HG03565 (cell line): ENCODE data around the gene PRDM10.
A peak's percentile ranks its signal among the peaks of the same experiment; 100 is the strongest.

ENCODE experiments used
- ATAC-seq: cut with Tn5 transposase; IDR thresholded peaks from one replicate; pipeline ENCODE4 v1.9.1; 2021; ENCODE audit warnings: mild to moderate bottlenecking, moderate library complexity; ENCODE audit not compliant: unreplicated experiment

The PRDM10 gene

DNA sequence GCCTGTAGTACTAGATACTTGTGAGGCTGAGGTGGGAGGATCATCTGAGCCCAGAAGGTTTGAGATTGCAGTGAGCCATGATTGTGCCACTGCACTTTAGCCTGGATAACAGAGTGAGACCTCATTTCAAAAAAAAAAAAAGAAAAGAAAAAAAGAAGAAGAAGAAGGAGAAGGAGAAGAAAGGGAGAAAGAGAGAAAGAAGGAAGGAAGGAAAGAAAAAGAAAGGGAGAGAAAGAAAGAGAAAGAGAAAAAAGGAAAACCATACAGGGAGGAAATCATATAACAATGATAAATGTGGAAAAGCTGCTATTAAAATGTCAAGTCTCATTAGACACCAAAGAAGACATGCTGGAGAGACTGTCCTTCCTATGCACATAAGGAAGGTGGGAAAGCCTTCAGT is 5.7 kb upstream of the PRDM10 start:
- ATAC-seq, result no peak

DNA sequence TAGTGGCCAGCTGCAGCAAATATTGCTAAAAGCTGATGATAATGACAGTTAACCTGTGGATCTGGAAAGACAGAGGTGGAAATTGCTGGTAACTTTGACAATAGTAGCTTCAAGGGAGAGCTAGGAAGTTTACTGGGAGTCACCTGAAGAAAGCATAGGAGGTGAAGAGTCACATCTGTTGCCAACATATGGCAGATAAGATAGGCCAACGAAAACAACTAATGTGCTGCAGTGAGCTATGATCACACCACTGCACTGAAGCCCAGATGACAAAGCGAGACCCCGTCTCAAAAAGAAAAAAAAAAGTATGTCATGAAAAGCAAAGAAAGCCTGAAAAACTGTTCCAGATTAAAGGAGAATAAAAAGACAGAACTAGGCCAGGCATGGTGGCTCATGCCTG is 4.3 kb upstream of the PRDM10 start:
- no peak for ATAC-seq

DNA sequence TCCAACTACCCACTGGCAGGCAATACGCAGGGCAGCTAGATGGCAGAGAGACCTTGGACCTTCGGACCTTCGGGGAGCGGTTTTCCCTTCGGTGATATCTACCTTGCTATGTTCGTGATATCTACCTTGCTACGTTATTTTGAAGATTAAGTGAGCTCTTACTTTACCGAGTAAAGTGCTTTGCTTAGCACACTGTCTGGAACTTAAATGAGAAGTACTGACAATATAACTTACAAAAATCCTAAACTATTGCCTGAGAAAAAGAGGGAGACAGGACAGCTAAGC is 1.0 kb upstream of the PRDM10 start:
- no peak for ATAC-seq

DNA sequence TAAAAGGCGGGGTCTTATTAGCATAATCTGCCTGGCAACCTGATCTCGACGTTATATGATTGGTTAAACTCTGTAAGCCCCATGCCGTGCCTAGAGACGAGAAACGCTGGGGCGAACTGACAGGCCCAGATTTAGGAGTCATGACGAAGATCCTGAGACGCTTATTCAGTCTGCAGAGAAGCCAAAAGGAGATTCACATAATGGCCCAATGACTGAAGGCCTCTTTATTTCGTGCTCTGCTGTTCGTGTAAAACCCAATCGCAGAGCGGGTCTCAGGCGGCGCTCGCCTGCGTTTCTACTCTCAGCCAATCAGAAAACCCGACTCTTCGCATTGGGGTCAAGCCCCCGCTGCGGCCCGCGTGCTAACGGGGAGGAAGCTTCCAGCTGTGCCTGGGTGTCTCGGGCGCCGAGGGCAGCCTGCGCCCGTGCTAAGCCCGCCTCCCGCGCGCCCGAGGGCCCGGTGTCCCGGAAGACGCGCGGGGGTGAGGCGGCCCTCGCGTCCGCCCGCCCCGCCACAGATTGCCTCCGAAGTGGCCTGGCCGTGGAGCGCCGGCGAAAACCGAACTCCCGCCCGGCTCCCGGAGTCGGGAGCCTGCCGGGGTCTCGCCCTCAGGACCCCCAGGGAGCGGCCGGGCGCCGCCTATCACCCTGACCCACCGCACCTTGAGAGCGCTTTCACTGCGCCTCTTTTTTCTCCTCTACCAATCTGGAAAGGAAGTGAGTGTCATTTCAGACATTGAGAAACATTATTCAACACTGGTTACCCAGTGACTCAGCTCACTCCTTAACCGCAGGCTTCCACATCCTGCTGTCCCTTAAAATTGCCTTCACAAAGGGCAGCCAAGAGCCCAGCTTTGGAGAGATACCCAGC is 446 bp upstream of the PRDM10 start:
- peak; percentile 65 for ATAC-seq

DNA sequence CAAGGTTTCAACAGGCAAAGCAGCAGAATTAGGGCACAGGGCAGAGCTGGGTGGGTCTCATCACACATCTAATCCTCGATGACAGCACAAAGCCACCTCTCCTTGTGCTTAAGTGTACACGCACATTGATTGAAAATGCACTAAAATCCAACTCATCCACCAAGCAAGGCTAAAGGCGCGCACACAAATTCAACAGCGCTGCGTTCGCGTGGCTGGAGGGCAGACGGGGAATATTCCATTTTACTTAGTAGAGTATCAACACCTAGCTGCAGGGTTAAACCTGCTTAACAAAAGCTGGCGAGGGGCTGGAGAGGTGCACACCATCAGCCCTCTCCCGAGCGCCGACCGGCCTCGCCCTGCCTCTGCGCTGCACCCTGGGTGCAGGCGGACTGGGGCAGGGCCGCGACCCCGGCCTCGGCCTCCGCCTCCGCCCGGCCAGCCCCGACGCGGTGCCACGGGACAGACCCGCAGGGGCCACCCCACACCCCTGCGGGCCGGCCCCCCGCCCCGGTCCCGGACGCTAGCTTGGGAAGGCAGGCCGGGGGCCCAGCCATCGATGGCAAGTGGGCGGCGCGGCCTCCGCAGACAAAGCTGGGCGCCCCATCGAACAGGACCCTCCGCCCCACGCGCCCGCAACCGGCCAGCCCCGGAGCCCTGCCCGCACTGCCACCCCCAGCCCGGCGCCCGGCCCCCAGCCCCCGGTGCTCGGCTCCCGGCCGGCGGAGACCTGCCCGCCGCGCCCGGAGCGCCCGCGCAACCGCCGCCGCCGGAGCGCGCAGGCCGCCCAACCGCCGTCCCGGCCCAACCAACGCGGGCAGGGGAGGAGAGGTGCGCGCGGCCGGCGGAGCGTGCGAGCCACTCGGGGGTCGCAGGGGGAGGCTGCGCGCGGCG is 929 bp downstream of the PRDM10 start:
- peak; percentile 14 for ATAC-seq

DNA sequence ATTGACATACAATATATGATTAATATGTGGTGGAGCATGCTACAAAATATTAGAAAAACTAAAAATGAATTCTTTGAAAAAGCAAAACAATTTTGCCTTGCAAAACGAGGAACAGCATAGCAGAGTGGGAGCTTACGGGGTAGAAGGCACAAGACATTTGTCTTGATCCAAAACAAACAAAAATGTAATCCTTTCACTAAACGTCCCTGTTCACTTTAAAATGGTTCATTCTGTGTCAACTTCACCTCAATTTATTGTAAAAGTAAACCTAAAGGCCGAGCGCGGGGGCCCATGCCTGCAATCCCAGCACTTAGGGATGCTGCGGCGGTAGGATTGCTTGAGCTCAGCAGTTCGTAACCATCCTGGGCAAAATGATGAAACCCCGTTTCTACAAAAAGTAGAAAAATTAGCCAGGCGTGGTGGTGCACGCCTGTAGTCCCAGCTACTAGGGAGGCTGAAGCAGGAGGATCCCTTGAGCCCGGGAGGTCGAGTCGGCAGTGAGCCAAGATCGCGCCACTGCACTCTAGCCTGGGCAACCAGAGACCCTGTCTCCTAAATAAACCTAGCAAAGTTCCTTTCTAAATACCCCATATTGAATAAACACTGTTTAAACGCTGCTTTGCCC is 2.0 kb downstream of the PRDM10 start:
- ATAC-seq, result no peak

DNA sequence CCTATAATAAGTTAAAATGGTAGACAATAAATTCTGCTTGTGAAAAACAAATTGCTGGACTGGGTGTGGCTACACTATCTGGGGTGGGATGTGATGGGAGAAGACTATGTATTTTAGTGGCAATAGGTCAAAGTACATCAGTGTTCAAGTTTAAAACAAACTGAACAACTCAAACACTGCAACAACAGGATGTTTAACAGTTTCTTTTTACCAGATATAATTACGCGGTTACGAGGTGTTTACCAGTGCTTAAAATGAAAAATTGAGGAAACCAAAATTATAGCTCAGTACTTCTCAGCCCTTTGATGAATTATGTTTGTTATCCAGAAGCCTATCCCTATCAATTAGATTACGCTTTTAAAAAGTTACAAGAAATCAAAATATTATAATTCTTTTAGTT is 3.2 kb downstream of the PRDM10 start:
- ATAC-seq, result no peak

DNA sequence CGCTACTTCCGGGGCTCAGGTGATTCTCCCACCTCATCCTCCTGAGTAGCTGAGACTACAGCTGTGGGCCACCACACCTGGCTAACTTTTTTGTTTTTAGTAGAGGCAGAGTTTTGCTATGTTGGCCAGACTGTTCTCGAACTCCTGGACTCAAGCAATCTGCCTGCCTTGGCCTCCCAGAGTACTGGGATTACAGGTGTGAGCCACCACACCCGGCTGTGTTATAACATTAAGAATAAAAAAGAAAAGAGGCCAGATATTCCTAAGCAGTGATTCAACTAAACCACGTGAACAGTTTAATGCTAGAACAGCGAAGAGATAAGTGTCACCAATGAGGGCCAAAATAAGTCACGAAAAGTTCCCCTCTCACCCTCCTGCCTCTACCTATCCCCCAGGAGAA is 3.7 kb downstream of the PRDM10 start:
- no peak for ATAC-seq

DNA sequence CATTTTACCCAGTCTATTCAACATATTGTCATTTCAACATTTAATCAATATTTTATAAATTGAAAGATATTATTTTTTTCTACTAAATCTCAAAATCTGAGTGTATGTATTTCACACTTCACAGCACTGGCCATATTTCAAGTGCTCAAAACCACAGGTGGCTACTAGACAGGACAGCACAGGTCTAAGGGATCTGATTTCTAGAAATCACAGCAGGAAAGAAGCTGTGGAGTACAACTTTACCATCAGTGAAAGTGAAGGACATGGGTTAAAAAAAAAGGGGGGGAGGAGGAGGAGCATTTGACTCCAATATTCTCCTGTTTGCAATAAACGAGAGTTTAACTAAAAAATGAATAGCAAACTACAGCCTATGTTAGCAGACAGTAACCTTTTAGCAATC is 4.5 kb downstream of the PRDM10 start:
- no peak for ATAC-seq

DNA sequence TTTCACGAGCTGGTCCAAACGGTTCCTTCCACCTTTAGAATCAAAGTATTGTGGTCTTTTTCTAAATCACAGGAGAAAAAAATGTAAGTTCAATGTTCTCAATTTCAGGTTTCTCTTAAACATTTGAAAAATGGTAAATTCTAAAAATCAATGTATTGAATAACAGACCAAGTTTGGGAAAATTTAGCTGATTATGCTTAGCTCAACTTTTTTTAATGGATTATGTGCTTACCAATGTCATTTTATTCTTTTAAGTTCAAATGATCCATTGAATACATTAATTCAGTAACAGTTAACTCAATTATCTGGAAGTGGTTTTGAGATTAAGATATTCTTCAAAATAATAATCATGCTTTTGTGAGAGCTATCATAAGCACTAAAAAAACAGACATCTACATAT is 5.1 kb downstream of the PRDM10 start:
- no peak for ATAC-seq

DNA sequence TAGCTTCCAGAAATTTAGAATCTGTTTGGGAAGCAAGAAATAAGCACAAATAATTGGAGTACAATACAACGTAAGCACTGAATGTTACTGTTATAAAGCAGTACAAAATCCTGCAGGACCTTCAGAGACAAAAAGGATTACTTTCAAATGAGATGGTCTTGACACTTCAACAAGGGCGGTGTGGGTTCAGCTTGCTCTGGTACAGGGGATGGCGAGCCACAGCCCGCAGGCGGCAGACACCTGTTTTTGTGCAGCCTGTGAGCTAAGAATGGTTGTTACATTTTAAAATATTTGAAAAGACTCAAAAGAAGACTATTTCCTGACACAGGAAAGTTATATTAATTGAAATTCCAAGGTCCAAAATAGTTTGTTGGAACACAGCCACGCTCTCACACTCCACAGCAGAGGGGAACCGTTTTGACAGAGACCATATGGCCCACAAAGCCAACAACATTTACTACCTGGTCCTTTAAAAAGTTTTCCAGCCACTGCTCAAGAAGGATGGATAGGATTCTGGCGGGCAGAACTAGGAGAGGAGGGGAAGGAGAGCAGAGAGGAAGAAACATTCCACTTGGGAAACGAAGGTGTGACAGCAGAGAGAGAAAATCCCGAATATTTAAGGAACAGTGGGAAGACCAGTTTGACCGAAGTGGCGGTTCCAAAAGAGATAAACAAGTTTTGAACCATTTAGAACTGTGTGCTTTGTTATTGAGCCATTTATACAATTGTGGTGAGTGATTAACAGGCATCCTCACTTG is 6.3 kb downstream of the PRDM10 start:
- ATAC-seq, result no peak

DNA sequence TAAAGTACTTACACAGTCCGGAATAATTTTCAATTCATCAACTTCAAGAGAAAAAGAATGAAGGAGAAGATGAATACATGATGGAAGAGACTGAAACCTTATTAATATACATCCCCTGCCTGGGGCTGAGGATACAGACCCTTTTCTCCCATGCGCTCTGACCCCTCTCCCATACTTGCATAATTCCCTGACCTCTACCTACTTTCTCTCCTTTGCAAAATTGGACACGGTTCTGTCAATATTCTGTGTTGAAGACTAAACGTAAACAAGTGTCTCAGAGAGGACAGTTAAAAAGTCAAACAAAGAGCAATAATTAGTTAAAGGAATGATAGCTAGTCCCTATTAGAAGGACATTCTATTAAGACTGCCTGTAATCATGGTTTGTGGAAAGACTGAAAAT is 7.5 kb downstream of the PRDM10 start:
- no peak for ATAC-seq

DNA sequence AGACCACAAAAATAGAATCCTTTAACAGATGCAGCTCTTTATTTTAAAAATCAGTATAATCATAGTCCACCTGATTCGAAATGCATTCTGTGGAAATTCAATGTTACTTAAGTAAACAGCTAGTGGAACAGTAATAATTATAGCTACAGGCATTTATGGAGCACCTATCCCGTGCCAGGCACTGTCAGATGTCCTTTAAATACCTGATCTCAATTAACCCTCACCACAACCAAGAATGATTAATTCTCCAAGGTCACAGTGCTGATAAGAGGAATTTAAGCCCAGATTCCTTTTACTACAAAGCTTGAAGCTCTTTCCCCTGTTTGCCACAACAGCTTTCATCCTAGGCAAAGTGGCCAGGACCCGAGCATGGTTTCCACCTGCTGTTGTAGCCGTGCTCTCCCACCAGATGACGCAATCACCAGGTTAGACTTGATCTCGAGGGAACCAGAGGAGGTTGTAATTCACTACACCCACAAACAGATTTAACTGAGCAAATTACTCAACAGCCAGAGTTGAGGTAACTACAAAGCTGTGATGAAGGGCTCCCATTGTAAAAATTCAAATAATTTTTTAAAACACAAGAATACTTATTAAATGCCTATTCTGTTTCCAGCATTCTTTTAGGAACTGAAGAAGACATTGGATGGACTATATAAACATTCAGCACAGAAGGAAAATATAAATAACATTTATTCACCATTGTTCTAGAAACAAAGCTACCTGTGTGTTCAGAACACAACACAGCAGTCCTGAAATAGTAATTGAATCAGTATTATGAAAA is 10.3 kb downstream of the PRDM10 start:
- no peak for ATAC-seq

DNA sequence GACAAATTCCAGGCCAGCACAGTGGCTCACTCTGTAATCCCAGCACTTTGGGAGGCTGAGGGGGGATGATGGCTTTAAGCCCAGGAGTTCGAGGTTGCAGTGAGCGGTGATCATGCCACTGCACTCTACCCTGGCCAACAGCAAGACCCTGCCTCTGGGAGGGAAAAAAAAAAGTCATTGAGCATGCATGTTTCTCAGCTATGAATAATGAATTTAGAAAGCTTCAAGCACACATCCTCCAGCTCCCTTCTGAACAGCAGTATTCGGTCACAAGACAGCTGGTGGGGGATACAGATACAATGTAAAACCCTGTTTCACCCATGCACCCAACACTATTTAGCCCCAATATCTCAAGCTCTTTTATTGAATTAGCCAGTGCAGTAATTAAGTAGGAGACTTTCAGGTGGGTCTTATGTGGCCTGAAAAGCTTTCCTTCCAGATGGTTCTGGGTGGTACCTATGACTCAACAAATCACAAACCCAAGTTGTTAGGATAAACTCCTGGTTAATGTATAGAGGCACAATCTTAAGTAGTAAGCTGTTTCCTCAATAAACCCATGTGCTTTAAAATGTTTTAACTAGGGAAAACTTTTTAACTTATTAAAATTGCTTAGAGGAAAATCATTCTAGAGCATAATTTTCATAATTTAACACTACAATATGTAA is 13.4 kb downstream of the PRDM10 start:
- ATAC-seq, result no peak

DNA sequence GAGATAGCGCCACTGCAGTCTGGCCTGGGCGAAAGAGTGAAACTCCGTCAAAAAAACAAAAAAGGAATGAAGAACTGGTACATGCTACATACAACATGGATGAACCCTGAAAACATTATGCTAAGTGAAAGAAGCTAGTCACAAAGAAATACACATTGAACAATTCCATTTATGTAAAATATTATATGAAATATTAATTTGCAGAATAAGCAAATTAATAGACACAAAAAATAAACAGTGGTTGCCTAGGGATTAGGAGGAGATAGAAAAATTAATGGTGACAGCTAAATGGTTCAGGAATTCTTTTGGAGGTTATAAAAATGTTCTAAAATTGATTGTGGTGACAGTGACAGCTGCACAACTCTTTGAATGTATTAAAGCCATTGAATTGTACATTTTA is 14.7 kb downstream of the PRDM10 start:
- no peak for ATAC-seq

DNA sequence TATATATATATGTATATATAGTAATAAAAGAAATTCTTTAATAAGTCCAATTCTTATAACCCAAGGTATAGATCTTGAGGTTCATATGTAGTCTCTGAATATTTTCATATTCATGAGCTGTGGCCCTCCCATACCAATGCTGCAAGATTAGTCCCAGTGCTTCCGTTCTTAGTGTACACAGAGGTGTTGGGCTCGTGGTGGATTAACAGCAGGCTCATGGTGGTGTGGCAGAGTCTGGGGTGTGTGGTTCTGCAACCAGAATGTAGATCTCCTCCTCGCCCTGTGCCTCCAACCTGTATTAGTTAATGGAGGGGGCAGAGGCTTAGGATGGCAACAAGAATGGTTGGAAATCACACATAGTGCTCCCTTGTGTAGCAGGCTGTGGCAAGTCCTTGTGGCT is 16.8 kb downstream of the PRDM10 start:
- ATAC-seq, result no peak

DNA sequence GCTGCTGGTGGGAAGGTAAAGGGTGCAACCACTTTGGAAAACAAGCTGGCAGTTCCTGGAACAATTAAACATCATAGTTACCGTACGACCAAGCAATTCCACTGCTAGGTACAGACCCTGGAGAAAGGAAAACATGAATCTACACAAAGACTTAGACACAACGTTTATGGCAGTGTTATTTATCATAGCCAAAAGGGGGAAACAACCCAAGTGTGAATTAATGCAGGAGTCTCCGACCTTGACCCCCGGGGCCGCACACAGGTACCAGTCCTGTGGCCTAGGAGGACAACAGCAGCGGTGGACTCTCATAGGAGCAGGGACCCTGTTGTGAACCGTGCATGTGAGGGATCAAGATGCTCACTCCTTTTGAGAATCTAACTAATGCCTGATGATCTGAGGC is 22.5 kb downstream of the PRDM10 start:
- no peak for ATAC-seq

DNA sequence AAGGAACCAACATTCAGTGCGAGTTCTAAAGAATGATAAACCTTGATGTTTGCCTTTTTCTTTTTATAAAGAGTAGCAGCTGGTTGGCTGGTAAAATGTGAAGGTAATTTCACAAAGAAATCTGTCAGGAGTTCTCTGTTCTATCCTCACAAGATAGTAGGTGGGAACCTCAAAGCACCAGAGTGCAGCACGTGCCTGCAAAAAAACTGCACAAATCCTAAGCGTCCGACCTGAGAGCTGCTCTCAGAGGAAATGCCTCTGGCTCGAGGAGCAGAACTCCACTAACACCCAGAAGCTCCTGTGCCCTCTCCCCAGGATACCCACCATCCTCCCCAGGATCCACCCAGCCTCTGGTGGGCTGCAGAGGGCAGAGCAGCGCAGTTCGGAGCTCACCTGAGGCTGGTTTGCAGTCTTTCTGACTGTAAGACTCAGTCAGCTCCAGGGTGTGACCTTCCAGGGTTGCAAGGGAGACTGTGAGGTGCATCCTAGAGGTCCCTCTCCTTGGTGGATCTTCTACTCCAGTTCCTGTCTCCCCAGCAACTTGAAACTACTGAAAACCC is 23.5 kb downstream of the PRDM10 start:
- no peak for ATAC-seq

DNA sequence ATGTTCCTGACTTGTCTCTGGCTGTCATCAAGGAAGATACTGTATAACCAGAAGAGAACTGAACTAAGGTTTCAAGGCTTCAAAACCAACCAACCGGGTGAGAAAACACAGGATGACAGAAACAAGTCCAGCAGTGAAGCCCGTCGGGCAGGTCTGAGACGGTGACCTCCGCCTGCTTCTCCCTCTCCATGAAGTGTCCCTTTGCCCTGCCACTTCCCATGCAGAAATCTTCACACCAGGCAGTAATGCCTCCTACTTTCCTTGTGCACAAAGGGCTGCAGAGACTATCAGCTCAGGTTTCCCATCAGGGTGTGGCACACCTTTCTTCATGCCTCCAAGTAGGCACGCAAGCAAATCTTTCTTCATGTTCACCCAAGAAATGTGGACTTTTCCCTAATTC is 24.2 kb downstream of the PRDM10 start:
- no peak for ATAC-seq

DNA sequence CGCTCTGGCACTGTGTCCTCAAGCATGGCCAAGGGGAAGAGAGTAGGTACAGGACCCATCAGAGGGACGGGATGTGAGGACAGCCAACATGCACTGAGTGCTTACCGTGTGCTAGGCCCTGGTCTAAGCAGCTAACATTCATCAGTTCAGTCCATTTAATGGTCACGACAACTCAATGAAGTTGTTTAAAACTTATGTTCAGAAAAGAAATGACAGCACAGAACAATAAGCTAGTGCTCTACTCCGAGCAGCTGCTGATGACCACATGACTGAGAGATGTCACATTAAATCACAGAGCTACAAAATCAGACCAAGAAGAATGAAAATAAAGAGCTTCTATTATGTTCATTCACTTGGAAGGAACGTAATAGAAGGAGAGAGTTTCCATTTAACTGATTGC is 26.3 kb downstream of the PRDM10 start:
- ATAC-seq, result no peak
